NCI-H1048 (cell line): ENCODE results near the gene COA1.
"Not testable (repeated sequence)": the region's sequence is repeated elsewhere in the genome, so short reads cannot be mapped to it uniquely, and the experiment has no call there.

ENCODE experiments used
- DNase-seq: peaks from one replicate; lab custom pipeline; 2025; lab: John Stamatoyannopoulos, UW

The COA1 gene

DNA sequence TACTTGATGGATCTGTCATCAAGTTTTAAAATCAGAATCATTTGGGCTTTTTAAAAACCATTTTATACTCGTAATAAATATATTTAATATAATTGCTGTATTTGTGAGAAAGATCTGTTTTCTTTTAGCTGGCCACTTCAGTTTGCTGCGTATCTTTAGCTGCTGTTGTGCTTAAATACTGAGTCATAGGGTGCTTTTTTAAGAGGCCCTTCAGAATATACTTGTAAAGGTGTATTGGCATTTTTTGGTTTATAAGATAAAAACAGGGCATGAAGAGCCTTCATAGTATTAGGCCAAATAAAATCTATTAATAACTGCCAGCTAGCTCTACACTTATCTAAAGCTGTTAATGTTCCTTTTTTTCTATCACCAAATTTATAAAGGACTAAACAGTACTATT lies 102.6 kb downstream of the COA1 start:
- DNase-seq: no peak

GRCh38 chr7:43625980-43626379 lies 103.3 kb downstream of the COA1 start:
- no peak for DNase-seq

DNA sequence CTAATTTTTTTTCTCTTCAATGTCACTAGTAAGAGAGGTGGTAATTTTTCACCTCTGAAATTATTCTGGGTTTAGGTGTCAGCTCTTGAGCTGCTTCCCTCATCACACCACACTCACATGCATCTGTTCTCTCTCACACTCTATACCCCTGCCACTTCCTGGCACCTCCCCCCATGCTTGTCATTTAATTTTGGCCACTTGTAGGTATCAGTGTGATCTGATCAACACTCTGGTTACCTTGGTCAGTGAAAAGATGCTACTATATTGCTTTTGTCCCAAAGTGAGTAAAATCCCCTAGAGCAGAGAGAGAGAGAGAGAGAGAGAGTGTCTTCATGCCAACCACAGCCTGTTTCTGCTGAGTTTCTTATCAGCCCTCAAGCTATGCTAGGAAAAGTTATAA lies 103.9 kb downstream of the COA1 start:
- no peak for DNase-seq

GRCh38 chr7:43624156-43624555 lies 105.2 kb downstream of the COA1 start:
- no peak for DNase-seq

DNA sequence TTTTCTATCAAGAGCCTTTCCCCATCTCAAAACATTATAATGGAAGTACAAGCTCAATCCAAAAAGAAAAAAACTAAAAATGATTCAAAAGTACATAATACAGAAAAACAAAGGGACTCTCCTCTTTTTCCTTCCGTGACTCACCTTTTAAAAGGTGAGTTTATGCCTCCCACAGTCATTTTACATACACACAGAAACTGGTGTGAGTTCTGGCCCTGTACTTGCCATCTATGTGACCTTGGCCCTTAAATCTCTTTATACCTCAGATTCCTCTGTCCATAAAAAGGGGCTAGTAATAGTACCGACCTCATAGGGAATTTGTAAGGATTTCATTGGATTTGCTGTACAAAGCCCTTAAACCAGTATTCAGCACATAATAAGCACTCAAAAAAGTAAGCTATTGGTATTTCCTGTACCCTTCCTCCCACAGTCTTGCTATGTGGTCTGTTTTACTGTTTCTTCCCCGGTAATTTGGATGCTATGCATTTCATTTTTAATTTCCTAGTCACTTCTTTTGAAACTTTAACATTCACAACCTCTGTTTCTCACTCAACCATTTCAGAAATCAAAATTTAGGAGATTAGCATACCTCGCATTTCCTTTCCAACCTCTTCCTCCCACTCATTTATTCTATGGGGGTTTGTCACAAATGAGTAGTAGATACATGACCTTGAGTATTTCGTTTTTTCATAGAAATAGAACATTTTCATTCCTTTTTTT lies 107.4 kb downstream of the COA1 start:
- no peak for DNase-seq

GRCh38 chr7:43619213-43620012 lies 109.9 kb downstream of the COA1 start:
- DNase-seq: no peak

DNA sequence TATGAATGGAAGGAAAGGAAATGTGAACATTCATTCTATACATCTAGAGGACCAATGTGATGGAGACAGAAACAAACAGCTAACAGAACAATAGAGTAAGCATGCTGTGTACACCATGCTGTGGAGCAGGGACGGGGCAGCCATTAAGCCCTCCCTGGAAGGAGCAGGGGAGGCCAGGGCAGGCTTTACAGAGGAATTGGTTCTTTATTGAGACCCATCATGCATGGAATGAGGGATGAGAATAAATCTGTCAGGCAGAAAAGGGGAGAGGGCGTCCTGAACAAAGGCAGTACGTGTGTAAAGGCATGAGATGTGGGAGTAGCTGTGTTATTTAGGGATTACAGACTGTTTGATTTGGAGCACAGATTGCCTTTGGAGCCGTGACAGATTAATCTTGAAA lies 111.2 kb downstream of the COA1 start:
- DNase-seq: no peak

- no peak for DNase-seq
These were observed 112.3 kb downstream of the COA1 start for GRCh38 chr7:43616977-43617376.

DNA sequence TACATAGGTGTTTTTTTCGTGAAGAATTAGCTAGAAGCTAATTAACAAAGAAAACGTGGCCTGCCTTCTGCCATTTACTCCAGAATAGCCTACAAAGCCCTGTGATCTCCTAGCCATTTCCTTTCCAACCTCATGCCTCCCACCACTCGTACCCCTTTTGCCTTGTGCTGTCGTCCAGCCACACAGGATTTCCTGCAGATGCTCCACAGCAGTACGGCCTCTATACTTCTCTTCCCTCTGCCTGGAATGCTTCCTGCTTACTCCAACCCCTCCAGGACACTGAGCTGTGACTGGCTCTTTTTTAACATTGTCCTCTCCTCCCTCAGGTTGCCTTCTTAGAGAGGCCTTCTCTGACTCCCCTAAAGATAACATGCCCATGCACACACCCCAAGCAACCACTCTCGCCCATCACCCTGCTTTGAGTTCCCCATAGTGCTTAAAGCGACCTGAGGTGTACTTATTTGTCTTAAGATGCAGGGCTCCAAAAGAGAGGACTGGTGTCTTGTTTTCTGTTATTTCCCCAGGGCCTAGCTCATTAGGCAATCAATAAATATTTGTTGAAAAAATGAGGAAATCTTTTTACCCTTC lies 113.7 kb downstream of the COA1 start:
- no peak for DNase-seq

DNA sequence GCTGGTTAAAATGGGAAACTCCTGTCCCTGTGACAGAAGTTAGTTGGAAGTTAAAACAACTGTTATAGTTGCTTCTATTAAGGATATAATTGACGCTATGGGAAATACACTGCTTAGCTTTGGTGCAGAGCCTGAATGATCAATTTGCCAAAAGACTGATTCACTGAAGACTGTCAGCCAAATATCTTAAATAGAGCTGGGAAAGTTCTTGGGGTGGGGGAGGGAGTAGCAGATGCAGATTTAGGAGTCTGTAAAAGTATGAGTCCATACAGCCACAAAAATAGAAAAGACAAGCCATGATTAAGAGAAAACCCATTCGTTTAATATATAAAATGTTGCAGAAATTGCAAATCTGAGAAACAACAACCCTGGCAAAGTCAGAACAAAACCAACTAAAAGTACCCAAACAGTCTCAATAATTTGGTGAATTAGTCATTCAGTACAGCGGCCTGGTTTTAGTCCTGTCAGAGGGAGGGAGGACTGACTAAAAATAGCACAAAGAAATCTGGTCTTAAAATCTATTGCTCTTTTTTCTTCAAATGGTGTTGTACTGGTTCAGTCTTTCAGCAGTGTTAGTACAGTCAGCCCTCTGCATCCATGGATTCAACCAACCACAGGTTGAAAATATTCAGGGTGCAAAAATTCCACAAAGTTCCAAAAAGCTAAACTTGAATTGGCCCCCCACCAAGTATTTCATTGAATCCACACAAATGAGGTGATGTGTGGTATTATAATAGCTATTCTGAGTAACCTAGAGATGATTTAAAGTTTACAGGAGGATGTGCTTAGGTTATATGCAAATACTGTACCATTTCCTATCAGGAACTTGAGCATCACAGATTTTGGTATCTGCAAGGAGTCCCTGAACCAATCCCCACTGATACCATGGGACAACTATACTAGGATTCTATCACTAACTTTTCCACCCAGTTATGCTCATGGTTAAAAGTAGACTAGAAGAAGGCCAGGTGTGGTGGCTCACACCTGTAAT lies 116.4 kb downstream of the COA1 start:
- DNase-seq: no peak

DNA sequence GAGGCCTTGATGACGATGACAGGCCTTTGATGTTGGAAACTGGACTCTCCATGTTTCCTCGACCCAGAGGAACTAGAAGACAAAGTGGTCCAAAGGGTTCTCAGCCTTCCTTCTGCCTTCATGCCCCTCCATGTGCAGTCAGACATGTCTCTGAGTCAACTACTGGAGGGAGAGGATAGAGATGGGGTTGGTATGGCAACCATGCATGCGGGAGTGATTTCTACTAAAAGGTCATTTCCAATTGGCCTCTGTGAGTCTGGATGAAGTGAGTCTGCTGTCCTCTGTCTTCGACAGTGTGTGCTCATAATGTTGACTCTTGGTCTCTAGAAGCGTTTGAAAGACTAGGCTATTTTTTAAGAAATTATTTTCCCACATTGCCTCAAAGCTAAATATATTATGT lies 117.2 kb downstream of the COA1 start:
- DNase-seq: no peak

DNA sequence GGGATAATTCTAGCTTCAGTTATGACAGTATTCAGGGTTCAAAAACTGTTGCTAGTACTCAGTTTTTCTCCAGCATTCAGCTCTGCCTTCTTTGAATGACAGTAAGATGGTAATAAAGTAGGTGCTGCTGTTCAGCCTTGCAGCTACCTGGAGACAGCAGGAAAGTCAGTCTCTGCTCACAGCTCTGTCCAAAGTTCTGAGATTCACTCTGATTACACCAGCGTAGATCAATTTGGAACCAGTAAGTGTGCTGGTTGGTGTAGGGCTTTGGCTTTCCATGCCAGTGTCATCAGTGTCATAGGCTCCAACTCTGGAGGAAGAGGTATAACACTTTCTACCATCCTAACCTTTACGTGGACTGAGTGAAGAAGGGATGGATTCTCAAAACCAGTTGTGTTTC lies 120.2 kb downstream of the COA1 start:
- no peak for DNase-seq

DNA sequence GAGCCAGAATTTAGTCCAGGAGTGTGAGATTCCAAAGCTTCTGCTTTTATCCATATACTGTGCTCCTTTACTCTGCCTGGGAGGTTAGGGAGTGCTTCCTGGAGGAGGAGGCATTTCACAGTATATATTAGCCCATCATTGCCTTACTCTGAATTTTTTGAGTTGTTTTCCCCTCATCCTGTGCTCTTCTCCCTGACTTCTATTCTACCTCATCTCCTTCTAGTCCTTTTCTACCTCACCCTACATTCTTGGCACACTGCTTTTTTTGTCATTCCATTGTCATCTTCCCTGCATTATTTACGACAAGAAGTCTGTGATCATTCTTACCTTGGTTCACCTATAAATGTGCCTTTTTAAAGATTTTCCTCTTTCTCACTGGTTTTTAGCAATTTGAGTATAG lies 125.1 kb downstream of the COA1 start:
- no peak for DNase-seq

DNA sequence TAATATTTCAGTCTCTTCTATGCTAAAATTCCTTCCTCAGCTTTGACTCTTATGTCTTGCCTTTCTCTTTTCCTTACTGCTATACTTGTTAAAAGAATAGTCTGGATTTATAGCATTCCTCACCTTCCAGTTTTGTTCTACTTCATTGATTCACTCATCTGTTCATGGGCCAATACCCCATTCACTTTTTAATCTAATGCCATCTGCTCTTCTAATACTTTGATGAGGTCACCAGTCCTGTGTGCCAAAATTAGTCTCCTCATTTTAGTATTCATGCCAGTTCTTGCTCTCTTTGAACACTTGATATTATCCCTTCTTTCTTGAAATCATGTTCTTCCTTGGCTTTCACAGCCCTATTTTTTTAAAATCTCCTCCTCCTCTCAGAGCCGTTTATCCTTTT lies 127.1 kb downstream of the COA1 start:
- DNase-seq: no peak

- DNase-seq: no peak
These were observed 129.3 kb downstream of the COA1 start for GRCh38 chr7:43600056-43600455.

- DNase-seq: not testable (repeated sequence)
These were observed 132.9 kb downstream of the COA1 start for GRCh38 chr7:43596426-43596825.

DNA sequence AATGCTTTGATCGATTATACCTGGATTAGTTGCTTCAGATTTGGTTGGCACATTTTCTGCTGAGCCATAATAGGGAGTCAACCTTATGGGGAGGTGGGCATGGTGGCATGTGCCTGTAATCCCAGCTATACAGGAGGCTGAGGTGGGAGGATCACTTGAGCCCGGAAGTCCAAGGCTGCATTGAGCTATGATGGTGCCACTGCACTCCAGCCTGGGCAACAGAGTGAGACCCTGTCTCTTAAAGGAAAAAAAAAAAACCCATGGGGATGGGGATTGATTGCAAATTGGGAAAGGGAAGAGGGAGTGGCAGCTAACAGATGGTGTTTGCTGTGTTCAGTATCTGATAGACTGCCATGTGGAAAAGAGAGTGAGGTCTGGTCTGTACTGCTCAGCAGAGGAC lies 135.3 kb downstream of the COA1 start:
- no peak for DNase-seq

- DNase-seq: no peak
These were observed 136.3 kb downstream of the COA1 start for GRCh38 chr7:43593010-43593409.

DNA sequence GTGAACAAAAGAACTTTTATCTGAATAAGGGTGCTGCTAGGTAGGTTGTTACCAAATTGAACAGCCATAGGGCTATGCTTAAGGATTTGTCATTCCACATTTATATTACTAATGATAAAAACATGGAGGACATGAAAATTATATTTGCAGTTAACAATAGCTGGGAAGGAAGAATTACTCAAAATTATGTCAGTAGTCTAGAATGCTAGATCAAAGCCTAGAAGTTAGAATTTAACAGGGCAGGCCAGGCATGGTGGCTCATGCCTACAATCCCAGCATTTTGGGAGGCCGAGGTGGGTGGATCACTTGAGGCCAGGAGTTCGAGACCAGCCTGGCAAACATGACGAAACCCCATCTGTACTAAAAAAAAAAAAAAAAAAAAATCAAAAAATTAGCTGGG lies 137.0 kb downstream of the COA1 start:
- no peak for DNase-seq

- DNase-seq: no peak
These were observed 137.7 kb downstream of the COA1 start for GRCh38 chr7:43591558-43592180.

DNA sequence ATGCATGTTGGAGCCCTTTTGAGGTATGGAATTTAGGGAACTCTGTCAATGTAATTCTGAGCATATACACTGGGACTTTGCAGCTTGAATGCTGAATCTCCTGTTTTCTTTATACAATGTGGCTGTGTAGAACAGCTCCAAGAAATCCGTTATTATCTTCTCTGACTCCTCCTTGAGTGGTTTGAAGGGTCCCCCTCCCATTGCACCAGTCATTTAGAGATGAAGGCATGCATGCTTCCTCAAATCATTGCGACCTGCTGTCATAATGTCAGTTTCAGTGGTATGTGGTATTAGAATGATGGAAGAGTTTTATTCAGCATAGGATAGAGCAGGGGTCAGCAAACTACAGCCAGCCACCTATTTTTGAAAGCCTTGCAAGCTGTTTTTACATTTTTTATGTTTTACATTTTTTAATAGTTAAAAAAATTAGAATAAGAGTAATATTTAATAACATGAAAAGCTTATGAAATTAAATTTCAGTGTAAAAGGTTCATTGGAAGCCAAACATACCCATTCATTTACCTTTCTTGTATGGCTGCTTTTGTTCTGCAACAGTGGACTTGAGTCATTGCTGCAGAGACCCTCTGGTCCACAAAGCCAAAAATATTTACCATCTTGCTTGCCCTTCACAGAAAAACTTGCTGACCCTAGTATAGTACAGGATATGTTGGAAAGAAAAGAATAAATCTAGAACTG lies 138.3 kb downstream of the COA1 start:
- no peak for DNase-seq
